Keratinocyte (primary cell): ENCODE data around the gene FGF8.

Experiments
- CTCF ChIP-seq, 3 experiments: IDR thresholded peaks in 1 of 3; conservative IDR thresholded peaks in 1 of 3; optimal IDR thresholded peaks in 1 of 3; 2 replicates in 2 of 3; 3 replicates in 1 of 3; pipeline versions ENCODE3 to v1.5.1; 2011; ENCODE audit warnings: low read length in 3 of 3, mild to moderate bottlenecking in 3 of 3, moderate library complexity in 2 of 3, control low read depth in 1 of 3, inconsistent platforms in 1 of 3; ENCODE audit not compliant: insufficient read depth in 2 of 3; ENCODE audit errors: extremely low read depth in 1 of 3
- EZH2 ChIP-seq: IDR thresholded peaks from one replicate; pipeline ENCODE4 v1.6.1; 2012; ENCODE audit warnings: inconsistent platforms, mild to moderate bottlenecking, low read length, moderate library complexity

DNA sequence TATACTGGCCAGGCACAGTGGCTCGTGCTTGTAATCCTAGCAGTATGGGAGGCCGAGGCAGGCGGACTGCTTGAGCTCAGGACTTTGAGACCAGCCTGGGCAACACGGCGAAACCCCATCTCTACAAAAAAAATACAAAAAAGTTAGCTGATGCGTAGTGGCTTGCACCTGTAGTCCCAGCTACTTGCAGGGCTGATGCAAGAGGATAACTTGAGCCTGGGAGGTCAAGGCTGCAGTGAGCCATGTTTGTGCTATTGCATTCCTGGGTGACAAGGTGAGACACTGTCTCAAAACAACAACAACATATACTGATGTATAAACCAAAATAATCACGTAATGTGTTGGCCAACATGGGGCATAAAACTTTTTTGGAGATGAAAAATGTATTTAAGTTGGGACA lies 13.8 kb upstream of the FGF8 start:
- no peak for TF ChIP-seq CTCF (optimal IDR thresholded peaks at IDR 0.05 in 1 of 3, IDR thresholded peaks at IDR 0.05 in 1 of 3, conservative IDR thresholded peaks at IDR 0.05 in 1 of 3; ENCODE audit: extremely low read depth in 1 of 3, insufficient read depth in 2 of 3, low read length in 3 of 3)
- no peak for TF ChIP-seq EZH2
